ENCODE results near the gene CDH22.
A peak's percentile ranks its signal among the peaks of the same experiment; 100 is the strongest.

CDH22 gene

GRCh38 chr20:46342451-46343347, 34.4 kb upstream of the CDH22 start:
- no peak for DNase-seq

- no peak for DNase-seq
Measured at GRCh38 chr20:46342010-46342378, 33.7 kb upstream of the CDH22 start.

- DNase-seq: peak in 1 of 2 experiments; percentile 35
Measured at GRCh38 chr20:46341074-46342009, 33.0 kb upstream of the CDH22 start.

GRCh38 chr20:46339037-46339436, 30.7 kb upstream of the CDH22 start:
- DNase-seq: no peak

- DNase-seq: no peak
Measured at GRCh38 chr20:46336735-46337134, 28.4 kb upstream of the CDH22 start.

- DNase-seq: no peak
Measured at GRCh38 chr20:46334303-46334904, 26.1 kb upstream of the CDH22 start.

- peak; percentile 79 to 92 for DNase-seq
Measured at GRCh38 chr20:46333161-46333991, 25.1 kb upstream of the CDH22 start.

GRCh38 chr20:46332373-46333160, 24.3 kb upstream of the CDH22 start:
- DNase-seq: peak; percentile 83 to 91

GRCh38 chr20:46331611-46332361, 23.5 kb upstream of the CDH22 start:
- peak in 1 of 2 experiments; percentile 26 for DNase-seq

GRCh38 chr20:46330831-46331371, 22.6 kb upstream of the CDH22 start:
- DNase-seq: no peak

- peak in 1 of 2 experiments; percentile 25 for DNase-seq
Measured at GRCh38 chr20:46330072-46330763, 21.9 kb upstream of the CDH22 start.

GRCh38 chr20:46328200-46328882, 20.0 kb upstream of the CDH22 start:
- DNase-seq: peak in 1 of 2 experiments; percentile 27

GRCh38 chr20:46327557-46327956, 19.3 kb upstream of the CDH22 start:
- no peak for DNase-seq

- DNase-seq: no peak
Measured at GRCh38 chr20:46325789-46326188, 17.5 kb upstream of the CDH22 start.

GRCh38 chr20:46324960-46325703, 16.8 kb upstream of the CDH22 start:
- peak; percentile 52 to 68 for DNase-seq

- no peak for DNase-seq
Measured at GRCh38 chr20:46324379-46324778, 16.1 kb upstream of the CDH22 start.

- no peak for DNase-seq
Measured at GRCh38 chr20:46323557-46323956, 15.3 kb upstream of the CDH22 start.

GRCh38 chr20:46322641-46323040, 14.3 kb upstream of the CDH22 start:
- no peak for DNase-seq
